Ramos (cell line): ENCODE data around the gene FHIT.

Experiments used
- in situ Hi-C: fragments of 300-500 bp; cut with MboI; formaldehyde crosslinking; loops from one replicate; pipeline ENCODE4 v1.14.3; 2022; ENCODE audit warnings: low sequenced_read_pairs; ENCODE audit not compliant: unreplicated experiment

The FHIT gene

GRCh38 chr3:59866076-59866475 is 1385.2 kb downstream of the FHIT start:
- in situ Hi-C loops: no loop called here

DNA sequence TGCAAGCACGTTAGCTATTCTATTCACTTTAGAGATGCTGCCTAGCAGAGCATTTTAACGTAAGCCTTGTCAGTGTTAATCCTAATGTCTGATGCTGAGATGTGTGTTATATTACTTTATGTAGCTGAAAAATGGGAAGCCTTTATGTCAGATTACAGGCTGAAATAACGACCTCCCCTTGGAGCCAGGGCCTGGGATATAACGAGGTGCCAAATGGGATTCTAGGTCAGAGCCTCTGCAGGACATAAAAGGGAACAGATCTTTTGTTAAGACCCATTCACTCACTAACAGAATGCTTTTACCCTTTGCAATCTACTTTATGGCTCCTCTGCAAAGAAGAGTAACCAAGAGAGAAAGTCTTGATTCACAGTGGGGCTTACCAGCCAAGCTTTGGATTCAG is 1385.9 kb downstream of the FHIT start:
- in situ Hi-C loops: no loop called here

GRCh38 chr3:59862686-59863085 is 1388.6 kb downstream of the FHIT start:
- in situ Hi-C loops: no loop called here

DNA sequence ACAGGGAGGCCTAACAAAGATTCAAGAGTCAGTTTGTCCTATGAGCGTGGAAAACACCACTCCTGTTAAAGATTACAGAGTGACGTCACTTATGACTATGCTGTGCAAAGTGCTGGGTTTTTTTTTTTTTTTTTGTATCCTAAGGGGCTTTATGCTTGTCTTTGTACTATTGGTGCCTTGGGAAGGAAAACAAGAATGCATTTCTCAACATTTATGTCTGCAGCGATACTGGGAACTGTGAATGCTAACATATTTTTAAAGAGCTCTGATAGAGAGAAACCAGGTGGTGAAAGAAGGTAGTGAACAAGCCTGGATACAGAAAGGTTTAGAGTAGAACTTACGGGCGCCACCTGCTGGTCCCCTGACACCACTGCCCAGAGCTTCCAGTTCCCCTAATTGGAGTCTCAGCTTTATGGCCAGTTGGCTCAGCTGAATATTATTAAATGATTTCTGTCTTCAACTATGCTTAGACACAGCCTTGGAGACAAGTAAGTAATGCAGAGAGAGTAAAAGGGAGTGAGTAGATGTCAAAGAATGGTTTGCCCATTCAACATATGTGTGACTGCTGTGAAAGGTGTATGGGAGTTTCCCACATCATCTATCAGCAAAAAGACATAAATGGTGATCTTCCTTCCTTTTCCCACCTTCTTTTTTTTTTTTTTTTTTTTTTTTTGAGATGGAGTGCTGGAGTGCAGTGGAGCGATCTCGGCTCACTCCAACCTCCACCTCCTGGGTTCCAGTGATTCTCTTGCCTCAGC is 1393.5 kb downstream of the FHIT start:
- in situ Hi-C loops: no loop called here

DNA sequence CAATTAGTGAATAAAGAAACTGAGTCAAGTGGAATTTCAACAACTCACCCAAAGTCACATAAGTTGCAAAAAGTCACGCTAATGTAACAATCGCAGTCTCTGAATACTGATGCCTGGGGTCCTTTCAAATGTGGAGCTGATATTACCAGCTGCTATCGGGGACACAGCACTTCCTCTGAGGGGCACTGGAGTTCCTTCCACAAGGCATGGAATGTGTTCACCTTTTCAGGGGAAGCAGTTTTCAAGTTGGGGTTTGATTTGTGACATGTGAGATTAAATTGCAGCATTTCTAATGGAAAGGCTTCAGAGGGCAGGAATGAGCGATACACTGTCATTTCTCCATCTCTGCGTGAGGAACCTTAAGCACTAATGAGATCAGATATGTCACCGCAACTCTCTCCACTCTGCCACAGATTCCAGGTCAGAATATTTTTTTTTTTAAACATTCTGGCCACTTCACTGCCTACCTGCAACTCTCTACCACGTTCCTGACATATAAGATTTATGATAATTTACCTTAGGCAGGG is 1394.3 kb downstream of the FHIT start:
- in situ Hi-C loops: no loop called here

DNA sequence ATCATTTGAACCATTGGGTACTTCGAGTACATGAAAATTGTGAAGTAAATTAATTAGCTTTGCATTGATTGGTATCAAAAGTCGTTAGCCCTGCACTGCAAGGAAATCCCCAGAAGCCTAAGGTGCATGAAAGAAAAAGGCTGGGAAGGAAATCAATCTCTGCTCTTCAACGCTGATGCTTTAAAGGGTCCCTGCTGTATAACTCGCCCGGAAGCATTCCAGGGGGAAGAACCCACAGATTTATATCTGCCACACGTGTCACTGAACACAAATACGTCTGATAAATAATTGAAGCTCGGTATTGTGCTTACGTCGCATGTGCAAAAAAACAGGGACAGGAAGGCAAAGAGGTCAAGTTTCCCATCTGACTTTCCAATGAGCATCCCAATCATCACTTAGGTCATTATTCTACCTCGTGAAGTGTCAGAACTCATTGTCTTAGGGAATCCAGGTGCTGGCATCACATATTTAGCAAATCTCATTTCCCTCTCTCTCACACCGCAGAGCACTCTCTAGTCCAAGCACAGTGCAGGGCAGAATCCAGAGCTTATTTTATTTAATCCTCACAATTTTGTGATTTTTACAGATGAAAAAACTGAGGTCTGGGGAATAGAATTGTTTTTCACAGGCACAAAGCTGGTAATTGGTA is 1397.1 kb downstream of the FHIT start:
- in situ Hi-C loops: no loop called here

DNA sequence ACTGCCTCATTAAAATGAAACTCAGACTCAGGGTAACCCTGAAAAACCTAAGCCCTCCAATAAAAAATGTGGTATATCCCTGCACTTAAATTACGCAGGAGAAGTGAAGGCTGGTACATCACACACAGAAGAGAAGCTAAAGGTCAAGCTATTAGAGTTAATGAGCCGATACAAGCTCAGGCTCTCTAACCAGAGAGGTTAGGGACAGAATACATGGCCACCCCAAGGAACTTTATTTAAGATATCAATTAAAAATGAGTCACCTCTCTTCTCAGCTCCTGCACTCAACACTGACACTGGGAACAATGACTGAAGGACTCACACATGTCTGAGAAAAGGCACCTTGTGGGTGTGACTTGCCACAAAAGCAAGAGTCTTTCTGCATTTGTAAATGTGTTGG is 1400.8 kb downstream of the FHIT start:
- in situ Hi-C loops: no loop called here

GRCh38 chr3:59845386-59845785 is 1405.9 kb downstream of the FHIT start:
- in situ Hi-C loops: no loop called here

DNA sequence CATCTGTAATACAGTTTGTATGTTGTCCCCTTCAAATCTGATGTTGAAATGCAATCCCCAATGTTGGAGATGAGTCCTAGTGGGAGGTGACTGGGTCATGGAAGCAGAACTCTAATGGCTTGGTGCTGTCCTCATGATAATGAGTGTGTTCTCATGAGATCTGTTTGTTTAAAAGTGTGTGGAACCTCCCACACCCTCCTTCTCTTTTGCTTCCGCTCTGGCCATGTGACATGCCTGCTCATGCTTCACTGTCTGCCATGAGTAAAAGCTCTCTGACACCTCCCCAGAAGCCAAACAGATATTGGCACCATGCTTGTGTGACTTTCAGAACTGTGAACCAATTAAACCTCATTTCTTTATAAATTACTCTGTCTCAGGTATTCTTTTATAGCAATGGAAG is 1407.4 kb downstream of the FHIT start:
- in situ Hi-C loops: no loop called here

DNA sequence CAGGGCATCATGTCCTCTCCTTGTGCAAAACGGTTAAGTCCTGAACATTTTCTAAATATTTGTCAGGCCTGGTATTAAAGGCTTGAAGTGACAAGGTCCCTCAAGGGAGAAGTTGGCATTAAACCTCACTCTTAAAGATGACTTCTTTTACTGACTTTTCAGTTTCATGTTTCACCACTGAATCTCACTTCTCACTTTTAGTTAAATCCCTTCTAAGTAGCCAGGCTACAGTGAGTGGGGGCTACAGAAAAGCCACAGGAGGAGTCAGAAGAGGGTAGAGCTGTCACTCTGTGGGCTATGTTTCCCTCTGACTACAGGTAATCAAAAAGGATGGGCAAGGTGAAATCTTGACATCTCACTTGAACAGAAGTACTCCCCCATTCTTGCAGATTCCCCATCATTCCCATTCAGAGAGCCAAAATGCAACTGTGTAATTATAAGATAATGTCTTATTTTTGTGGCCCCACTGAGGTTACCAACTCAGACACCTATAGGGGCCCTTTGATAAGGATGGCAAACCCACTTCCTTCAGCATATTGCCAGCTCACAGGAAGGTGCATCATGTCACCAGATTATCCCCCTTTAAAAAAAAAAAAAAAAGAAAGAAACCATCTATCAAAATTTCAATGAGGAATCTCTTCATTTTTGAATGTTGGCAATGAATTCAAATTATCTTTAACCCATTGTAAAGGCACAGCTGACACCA is 1411.3 kb downstream of the FHIT start:
- in situ Hi-C loops: no loop called here

DNA sequence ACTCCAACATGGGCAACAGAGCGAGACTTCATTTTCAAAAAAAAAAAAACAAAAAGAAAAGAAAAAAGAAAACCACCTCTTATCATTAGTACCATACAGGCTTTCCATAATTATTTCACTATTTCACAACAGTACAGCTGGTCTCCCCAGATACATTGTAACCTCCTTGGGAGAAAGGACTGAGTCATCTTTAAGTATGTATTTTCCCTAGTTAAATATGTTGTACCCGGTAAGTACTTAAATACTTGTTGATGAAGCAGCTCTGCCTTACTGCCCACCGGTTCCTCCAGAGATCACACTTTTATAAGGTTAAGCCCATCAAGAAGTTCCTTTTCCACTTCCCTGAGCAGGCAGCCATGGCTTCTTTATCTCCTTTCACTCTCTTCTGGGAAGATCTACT is 1412.0 kb downstream of the FHIT start:
- in situ Hi-C loops: no loop called here

DNA sequence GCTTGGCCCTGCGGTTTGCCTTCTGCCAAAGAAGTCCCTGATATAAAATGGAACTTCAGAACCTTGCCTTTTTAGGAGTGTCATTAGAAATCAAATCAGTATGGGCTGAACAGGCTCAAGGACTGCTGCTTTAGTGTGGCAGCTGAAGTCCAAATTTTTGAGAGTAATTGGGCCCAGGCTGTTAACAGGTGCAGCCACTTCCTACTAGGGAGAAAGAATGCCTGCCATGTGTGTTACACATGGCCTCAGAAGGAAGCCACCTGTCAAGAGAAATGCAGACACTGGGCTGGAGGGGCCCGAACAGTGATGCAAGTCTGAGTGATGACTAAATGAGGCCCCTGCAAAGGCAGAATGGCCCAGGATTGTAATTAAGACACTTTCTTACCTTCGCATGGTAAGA is 1414.7 kb downstream of the FHIT start:
- in situ Hi-C loops: no loop called here

DNA sequence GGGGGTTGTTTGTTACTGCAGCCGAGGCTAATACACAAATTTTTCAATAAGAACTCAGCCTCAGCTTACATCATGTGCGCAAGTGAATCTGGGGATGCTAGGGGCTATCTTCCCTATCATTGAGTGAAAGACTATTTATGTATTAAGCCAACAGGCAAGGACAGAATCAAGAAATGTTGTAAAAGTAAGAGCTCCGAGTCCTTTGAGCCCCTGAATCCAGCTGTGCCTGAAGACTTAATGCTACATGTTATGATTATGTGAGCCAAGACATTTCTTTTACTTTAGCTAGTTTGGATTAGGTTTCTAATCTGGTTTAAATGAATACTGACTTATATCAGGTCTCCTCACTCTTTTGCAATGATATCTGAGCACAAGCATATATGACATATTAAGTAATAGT is 1418.5 kb downstream of the FHIT start:
- in situ Hi-C loops: no loop called here

DNA sequence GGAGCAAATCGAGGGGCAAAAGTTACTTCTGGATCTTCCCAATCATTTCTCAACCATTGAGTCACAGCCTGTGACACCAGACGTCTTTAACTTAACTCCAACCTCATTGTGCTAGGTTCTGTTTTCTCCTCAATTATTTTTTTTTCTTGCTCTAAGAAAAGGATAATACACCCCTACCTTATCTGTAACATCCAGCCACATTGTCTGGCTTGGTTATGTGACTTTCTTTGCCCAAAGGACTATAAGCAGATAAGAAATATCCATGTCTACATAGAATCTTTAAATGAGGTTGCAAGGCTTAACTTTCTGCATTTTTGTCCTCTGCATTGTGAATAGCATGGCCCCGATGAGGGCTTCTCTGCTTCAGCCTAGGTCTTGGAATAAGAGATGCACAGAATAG is 1419.0 kb downstream of the FHIT start:
- in situ Hi-C loops: no loop called here

DNA sequence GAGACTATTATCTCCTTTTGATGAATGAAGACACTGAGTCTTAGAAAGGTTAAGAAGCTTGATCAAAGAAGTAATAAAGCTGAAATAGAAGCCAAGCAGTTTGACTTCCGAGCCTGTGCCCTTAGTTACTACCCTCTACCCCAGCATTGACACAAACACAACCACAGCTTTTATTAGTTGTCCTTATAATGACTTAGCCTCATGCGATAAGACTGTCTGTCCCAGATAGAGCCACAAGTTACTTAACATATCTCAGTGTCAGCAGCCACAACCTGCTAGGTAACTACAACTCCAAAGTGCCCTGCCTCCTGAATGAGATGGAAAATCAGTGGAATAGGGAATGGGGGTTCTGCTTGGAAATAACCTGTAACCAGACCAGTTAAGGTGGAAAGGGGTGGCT is 1419.9 kb downstream of the FHIT start:
- in situ Hi-C loops: no loop called here

DNA sequence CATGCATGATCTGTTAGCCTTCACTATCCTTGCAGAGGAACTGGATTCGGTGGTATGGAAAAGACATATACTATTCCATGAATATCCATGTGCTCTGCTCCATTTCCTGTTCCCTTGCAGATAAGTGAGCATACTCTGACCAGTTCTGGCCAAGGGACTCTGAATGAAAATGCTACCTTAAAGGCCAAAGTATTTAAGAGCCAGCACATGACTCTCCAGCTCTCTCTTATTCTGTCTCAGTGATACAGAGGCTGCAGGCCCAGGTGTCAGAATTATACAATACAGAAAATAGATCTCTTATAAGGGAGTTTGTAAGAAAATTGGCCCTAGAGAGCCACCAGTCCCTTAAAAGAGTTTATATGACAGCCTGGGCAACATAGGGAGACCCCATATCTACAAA is 1421.7 kb downstream of the FHIT start:
- in situ Hi-C loops: no loop called here

DNA sequence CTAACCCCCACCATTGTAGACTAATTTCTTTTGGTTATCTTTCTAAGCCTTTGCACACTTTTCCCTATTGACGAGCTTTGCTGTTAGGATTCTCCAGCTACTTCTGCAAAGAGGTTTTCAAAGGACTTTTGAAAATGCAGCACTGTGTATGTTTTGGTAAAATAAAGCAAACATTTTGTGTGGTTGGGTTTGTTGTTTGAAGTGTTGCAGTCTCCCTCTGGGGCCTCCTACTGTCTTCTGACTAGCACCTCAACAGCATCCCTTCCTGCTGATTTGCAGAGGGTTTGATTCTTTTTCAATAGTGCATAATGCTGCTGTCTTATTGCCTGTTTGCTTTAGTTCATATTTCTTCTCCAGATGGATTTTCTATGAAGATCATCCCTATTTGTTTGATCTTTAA is 1426.4 kb downstream of the FHIT start:
- in situ Hi-C loops: no loop called here

DNA sequence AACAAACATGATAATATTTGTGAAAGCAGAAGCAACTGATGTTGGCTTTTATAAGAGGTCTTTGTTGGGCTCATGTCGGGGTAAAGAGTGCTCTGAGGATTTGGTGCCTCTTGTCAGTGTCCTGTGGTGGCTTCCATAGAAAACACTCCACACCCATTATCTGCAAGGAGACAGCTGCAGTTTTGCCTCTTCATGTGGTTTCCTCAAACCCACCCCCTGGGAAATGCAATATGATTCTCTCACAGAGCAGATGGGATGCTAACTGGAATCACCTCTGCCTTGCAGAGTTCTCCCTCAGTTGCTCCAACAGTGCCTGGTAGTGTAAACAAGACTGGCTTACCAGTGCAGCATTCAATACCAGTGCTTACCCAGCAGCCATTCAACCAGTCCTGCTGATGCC is 1430.0 kb downstream of the FHIT start:
- in situ Hi-C loops: no loop called here

GRCh38 chr3:59820352-59820934 is 1430.8 kb downstream of the FHIT start:
- in situ Hi-C loops: no loop called here

DNA sequence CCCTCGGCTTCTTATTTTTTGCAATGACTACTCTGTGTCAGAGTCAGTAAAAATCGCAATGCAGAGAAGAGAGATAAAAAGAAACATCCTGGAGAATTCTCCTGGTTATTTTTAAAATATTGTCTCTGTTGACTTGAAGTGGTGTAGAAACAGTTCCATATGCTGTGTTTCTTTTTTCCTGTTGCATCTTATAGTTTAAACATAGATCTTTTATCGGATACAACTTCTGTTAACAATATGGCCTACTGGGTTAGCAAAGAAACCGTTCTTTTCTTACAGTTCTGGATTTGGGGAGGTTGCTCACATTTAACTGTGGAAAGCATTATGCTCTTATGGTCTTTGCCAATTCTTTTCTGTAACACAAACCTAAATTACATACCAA is 1432.3 kb downstream of the FHIT start:
- in situ Hi-C loops: no loop called here
